GM12878 (cell line): ENCODE results near the gene SLC1A2. TPM values are rescaled to one million over a fixed set of nuclear protein-coding genes. Genes with fewer than 3 reads are reported as not detected.

ENCODE experiments used
- ATAC-seq: fragments of 200-7000 bp; cut with Tn5 transposase; 3 replicates; pipeline ENCODE4 v1.9.1; 2020; ENCODE audit warnings: mild to moderate bottlenecking, moderate library complexity
- BruUV-seq: library from RNA; stranded (reverse); fragments of 400-500 nt; replicated peaks from 2 replicates; lab custom pipeline; 2021; lab: Mats Ljungman, UMichigan
- CTCF ChIA-PET: fragments of 300-600 bp; sonication (Branson Sonifier 250); formaldehyde crosslinking; extraction: SDS; loops from one replicate; lab custom pipeline; 2021; ENCODE audit warnings: inconsistent platforms; lab: Yijun Ruan, JAX
- POLR2A ChIA-PET: fragments of 350-600 bp; formaldehyde crosslinking; extraction: SDS; loops from one replicate; lab custom pipeline; 2021; ENCODE audit warnings: inconsistent platforms; lab: Charles Lee
- RAD21 ChIA-PET: fragments of 300-600 bp; sonication (Branson Sonifier 250); formaldehyde crosslinking; loops from one replicate; lab custom pipeline; 2023; ENCODE audit warnings: antibody characterized with exemption; ENCODE audit not compliant: unreplicated experiment; lab: Charles Lee
- SMC1A ChIA-PET: fragments of 300-600 bp; sonication (Branson Sonifier 250); formaldehyde crosslinking; loops from one replicate; lab custom pipeline; 2023; ENCODE audit not compliant: unreplicated experiment, uncharacterized antibody; lab: Charles Lee
- DNase-seq: peaks from one replicate; pipeline ENCODE4 v3.0.0-alpha.2; 2011; ENCODE audit warnings: low read depth, low spot score
- FAIRE-seq: peaks from 3 replicates; lab custom pipeline; 2011; peaks lifted over from hg19 to GRCh38; lab: Jason Lieb, UNC
- H2AFZ ChIP-seq: 2 replicates; pipeline ENCODE4 v1.6.0; 2011; ENCODE audit warnings: low read depth, low read length, control low read depth; ENCODE audit not compliant: control insufficient read depth
- H3K27ac ChIP-seq: 2 replicates; pipeline ENCODE4 v1.5.1; 2011; ENCODE audit warnings: control low read depth; ENCODE audit not compliant: control insufficient read depth, insufficient read depth
- H3K27me3 ChIP-seq, 2 experiments: replicated peaks in 1 of 2; 2 replicates each; pipeline versions ENCODE4 v1.6.0 to v1.6.1; 2011; ENCODE audit warnings: low read length in 1 of 2; ENCODE audit not compliant: control insufficient read depth in 2 of 2, insufficient read depth in 2 of 2
- H3K36me3 ChIP-seq, 2 experiments: 2 replicates each; pipeline ENCODE4 v1.5.1; 2011; ENCODE audit warnings: low read length in 1 of 2; ENCODE audit not compliant: control insufficient read depth in 2 of 2, insufficient read depth in 2 of 2
- H3K4me1 ChIP-seq: 2 replicates; pipeline ENCODE4 v1.6.1; 2011; ENCODE audit warnings: mild to moderate bottlenecking, low read length, moderate library complexity, mixed read lengths; ENCODE audit not compliant: control insufficient read depth, insufficient read depth
- H3K4me2 ChIP-seq: 2 replicates; pipeline ENCODE4 v1.6.0; 2011; ENCODE audit warnings: control low read depth; ENCODE audit not compliant: control insufficient read depth, insufficient read depth
- H3K4me3 ChIP-seq: fragments of 200-600 bp; sonication (generic); 2 replicates; pipeline ENCODE4 v1.5.1; 2016
- H3K79me2 ChIP-seq: 2 replicates; pipeline ENCODE4 v1.6.0; 2011; ENCODE audit warnings: low read length; ENCODE audit not compliant: control insufficient read depth, insufficient read depth
- H3K9ac ChIP-seq: 2 replicates; pipeline ENCODE4 v1.8.0; 2011; ENCODE audit warnings: low read length, control low read depth, mixed read lengths; ENCODE audit not compliant: control insufficient read depth, insufficient read depth
- H3K9me3 ChIP-seq: replicated peaks from 3 replicates; pipeline ENCODE4 v1.5.1; 2011; ENCODE audit warnings: mild to moderate bottlenecking, low read length; ENCODE audit not compliant: control insufficient read depth, insufficient read depth
- H4K20me1 ChIP-seq: 2 replicates; pipeline ENCODE4 v1.6.0; 2011; ENCODE audit not compliant: control insufficient read depth, insufficient read depth
- CTCF ChIP-seq, 3 experiments: IDR thresholded peaks in 2 of 3; conservative IDR thresholded peaks in 1 of 3; 2 replicates each; pipeline ENCODE4 v1.5.1; 2011; ENCODE audit warnings: low read depth in 3 of 3, low read length in 3 of 3, mild to moderate bottlenecking in 3 of 3, control low read depth in 2 of 3, moderate library complexity in 2 of 3, inconsistent platforms in 1 of 3, mixed read lengths in 1 of 3; ENCODE audit not compliant: control insufficient read depth in 2 of 3, insufficient read depth in 1 of 3; ENCODE audit errors: extremely low read depth in 1 of 3
- ESRRA ChIP-seq: IDR thresholded peaks from 2 replicates; pipeline ENCODE4 v1.6.1; 2012; ENCODE audit warnings: mild to moderate bottlenecking, low read length, improper control_type of control experiment
- KLF5 ChIP-seq: fragments of 450-650 bp; IDR thresholded peaks from 2 replicates; pipeline ENCODE4 v1.6.1; 2014; ENCODE audit warnings: mild to moderate bottlenecking; ENCODE audit not compliant: partially characterized antibody
- SKIL ChIP-seq: fragments of 450-650 bp; IDR thresholded peaks from 2 replicates; pipeline ENCODE4 v1.6.1; 2017; ENCODE audit warnings: mild to moderate bottlenecking, low read depth, inconsistent platforms; ENCODE audit not compliant: poor library complexity, severe bottlenecking
- SPI1 ChIP-seq: IDR thresholded peaks from 2 replicates; pipeline ENCODE4 v1.6.1; 2011; ENCODE audit warnings: low read depth, mild to moderate bottlenecking, low read length, moderate library complexity, borderline replicate concordance; ENCODE audit not compliant: insufficient read depth
- USF2 ChIP-seq: IDR thresholded peaks from 2 replicates; pipeline ENCODE4 v1.6.1; 2011; ENCODE audit warnings: low read depth, low read length, improper control_type of control experiment, borderline replicate concordance
- WGBS: methylation state at CpG from one replicate; pipeline ENCODE4 v1.1.6; 2016; ENCODE audit warnings: low lambda C conversion rate; ENCODE audit not compliant: insufficient replicate concordance, insufficient coverage; ENCODE audit errors: missing lambda C conversion rate; 5-methylcytosine and 5-hydroxymethylcytosine counted together
- in situ Hi-C: fragments of 300-500 bp; cut with MboI; formaldehyde crosslinking; loops from 9 replicates; pipeline ENCODE4 v1.14.3; 2018; ENCODE audit warnings: mixed read lengths
- intact Hi-C: fragments of 100-400 bp; cut with micrococcal nuclease; formaldehyde crosslinking; loops from one replicate; pipeline ENCODE4 v1.14.2; 2022; ENCODE audit not compliant: unreplicated experiment
- polyA plus RNA-seq, 11 experiments: library from polyadenylated mRNA; depleted of rRNA in 4 of 11; unstranded in 6 of 11; stranded (reverse) in 5 of 11; fragments of >200 nt; fragmentation: Nextera tagmentation in 4 of 11; fragmentation: Illumina TruSeq in 1 of 11; extraction: Ambion mirVana in 4 of 11; extraction: Trizol in 1 of 11; gene quantifications; 1 replicate in 1 of 11; 2 replicates in 10 of 11; pipeline versions ENCODE4 v1.2.1 to v1.2.3, GENCODE V29; 2011 to 2016; ENCODE audit warnings: inconsistent platforms in 2 of 11, missing spikeins in 2 of 11, low read depth in 1 of 11
- total RNA-seq, 4 experiments: library from RNA; depleted of rRNA in 3 of 4; stranded (reverse); fragments of >200 nt in 3 of 4; fragmentation: Illumina TruSeq in 1 of 4; extraction: Trizol in 1 of 4; gene quantifications; 2 replicates each; pipeline versions ENCODE4 v1.2.1 to v1.2.3, GENCODE V29; 2013 to 2021

The SLC1A2 gene
- total and polyA plus RNA-seq, 10 of the 15 experiments (the other 5 are each of a cell fraction or from before 2014, with no cell fraction given): 0.01 to 0.84 (median 0.22) TPM; not detected in 1

- TF ChIP-seq USF2: no peak
- TF ChIP-seq, all 136 proteins: peak for 0
These were observed 204.6 kb downstream of the SLC1A2 start (continued) for GRCh38 chr11:35214792-35215193.

- H3K9ac ChIP-seq: no peak overlapping the region
These were observed 205.1 kb downstream of the SLC1A2 start for GRCh38 chr11:35214226-35214770.

More at GRCh38 chr11:35214226-35214770, 205.1 kb downstream of the SLC1A2 start:
- no peaks in the 10 kb centered on the region for H3K4me1 ChIP-seq
- H4K20me1 ChIP-seq: no peaks in the 10 kb centered on the region
- BruUV-seq: no TSS peak
- in situ Hi-C loops: no loop called here
- H3K27ac ChIP-seq: no peak overlapping the region
- no peak for TF ChIP-seq SKIL
- no peak for TF ChIP-seq ESRRA
- no peak for TF ChIP-seq CTCF (IDR thresholded peaks at IDR 0.05 in 2 of 3, conservative IDR thresholded peaks at IDR 0.05 in 1 of 3; ENCODE audit: control insufficient read depth in 2 of 3, extremely low read depth in 1 of 3, insufficient read depth in 1 of 3, low read depth in 3 of 3, low read length in 3 of 3)
- TF ChIP-seq SPI1: no peak
- no peak for TF ChIP-seq KLF5
- peaks cover 3% of the 10 kb centered on the region; the same call in 1 of the 3 replicates for H3K9me3 ChIP-seq
- DNase-seq: no peak
- H3K4me3 ChIP-seq: no peak overlapping the region
- 97% methylated on average over 2 of the region's 2 CpGs for WGBS
- POLR2A ChIA-PET: interaction anchor here (0.7 kb wide), 1 partner anchor 652 kb away, joined by 3 read pairs; no protein-coding TSS in a partner anchor
- intact Hi-C loops: no loop called here
- peaks cover 3 to 5% of the 10 kb centered on the region in 2 experiments; a peak in 3 of 4 replicates for H3K36me3 ChIP-seq
- SMC1A ChIA-PET: interaction anchor here (0.6 to 1.9 kb wide), 4 partner anchors 11 to 90 kb away, joined by 3 to 5 read pairs (median 4); no protein-coding TSS in a partner anchor
- FAIRE-seq: no peak
- H2AFZ ChIP-seq: no peak overlapping the region
- no peaks in the 10 kb centered on the region for H3K79me2 ChIP-seq
- no peak overlapping the region for H3K4me2 ChIP-seq
- RAD21 ChIA-PET: no interaction called here
- CTCF ChIA-PET: interaction anchor here (0.7 to 1.4 kb wide), 3 partner anchors 22 to 155 kb away, joined by 3 read pairs; no protein-coding TSS in a partner anchor
- ATAC-seq: no peak
- no peaks in the 10 kb centered on the region for H3K27me3 ChIP-seq
